ENCODE results near the gene TCL1B. TPM values are rescaled to one million over a fixed set of nuclear protein-coding genes. Genes with fewer than 3 reads are reported as not detected.

Gene TCL1B
- total and polyA plus RNA-seq, 2 experiments from 2014 or later: 5.5 to 6.0 TPM

- Histone ChIP-seq H3K27ac (ENCODE audit: low read depth) (no peak overlapping the region), H3K36me3 (ENCODE audit: insufficient read depth) (no peaks in the 10 kb centered on the region), H3K4me1 (ENCODE audit: insufficient read depth) (peaks cover 36% of the 10 kb centered on the region), H3K9me2 (ENCODE audit: insufficient read depth) (no peaks in the 10 kb centered on the region), H4K20me1 (replicated peaks; ENCODE audit: insufficient read depth) (no peaks in the 10 kb centered on the region; the same call in 1 of the 2 replicates), H3K4me2 (no peak overlapping the region), H2AFZ (no peak overlapping the region), H3F3A (replicated peaks; ENCODE audit: low read depth) (no peaks in the 10 kb centered on the region; the same call in 1 of the 2 replicates), H3K4me3 (no peak overlapping the region), H3K27me3 (ENCODE audit: insufficient read depth) (peaks cover 87% of the 10 kb centered on the region), H3K79me2 (replicated peaks; ENCODE audit: insufficient read depth) (no peaks in the 10 kb centered on the region)
- TF ChIP-seq, protein P1, sequence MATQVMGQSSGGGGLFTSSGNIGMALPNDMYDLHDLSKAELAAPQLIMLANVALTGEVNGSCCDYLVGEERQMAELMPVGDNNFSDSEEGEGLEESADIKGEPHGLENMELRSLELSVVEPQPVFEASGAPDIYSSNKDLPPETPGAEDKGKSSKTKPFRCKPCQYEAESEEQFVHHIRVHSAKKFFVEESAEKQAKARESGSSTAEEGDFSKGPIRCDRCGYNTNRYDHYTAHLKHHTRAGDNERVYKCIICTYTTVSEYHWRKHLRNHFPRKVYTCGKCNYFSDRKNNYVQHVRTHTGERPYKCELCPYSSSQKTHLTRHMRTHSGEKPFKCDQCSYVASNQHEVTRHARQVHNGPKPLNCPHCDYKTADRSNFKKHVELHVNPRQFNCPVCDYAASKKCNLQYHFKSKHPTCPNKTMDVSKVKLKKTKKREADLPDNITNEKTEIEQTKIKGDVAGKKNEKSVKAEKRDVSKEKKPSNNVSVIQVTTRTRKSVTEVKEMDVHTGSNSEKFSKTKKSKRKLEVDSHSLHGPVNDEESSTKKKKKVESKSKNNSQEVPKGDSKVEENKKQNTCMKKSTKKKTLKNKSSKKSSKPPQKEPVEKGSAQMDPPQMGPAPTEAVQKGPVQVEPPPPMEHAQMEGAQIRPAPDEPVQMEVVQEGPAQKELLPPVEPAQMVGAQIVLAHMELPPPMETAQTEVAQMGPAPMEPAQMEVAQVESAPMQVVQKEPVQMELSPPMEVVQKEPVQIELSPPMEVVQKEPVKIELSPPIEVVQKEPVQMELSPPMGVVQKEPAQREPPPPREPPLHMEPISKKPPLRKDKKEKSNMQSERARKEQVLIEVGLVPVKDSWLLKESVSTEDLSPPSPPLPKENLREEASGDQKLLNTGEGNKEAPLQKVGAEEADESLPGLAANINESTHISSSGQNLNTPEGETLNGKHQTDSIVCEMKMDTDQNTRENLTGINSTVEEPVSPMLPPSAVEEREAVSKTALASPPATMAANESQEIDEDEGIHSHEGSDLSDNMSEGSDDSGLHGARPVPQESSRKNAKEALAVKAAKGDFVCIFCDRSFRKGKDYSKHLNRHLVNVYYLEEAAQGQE (IDR thresholded peaks at IDR 0.05; ENCODE audit: unreplicated experiment): no peak
- TF ChIP-seq CREB1 (CRISPR knock-in tag; IDR thresholded peaks at IDR 0.05; ENCODE audit: low read depth): no peak
- no peak for TF ChIP-seq EZH2 (IDR thresholded peaks at IDR 0.05; ENCODE audit: low read depth, unreplicated experiment)
- no peak for TF ChIP-seq JUNB (IDR thresholded peaks at IDR 0.05; ENCODE audit: unreplicated experiment)
- TF ChIP-seq STAT1 (IDR thresholded peaks at IDR 0.05; ENCODE audit: unreplicated experiment): no peak
- TF ChIP-seq ZNF462 (CRISPR knock-in tag; IDR thresholded peaks at IDR 0.05): no peak
- no peak for TF ChIP-seq ZNF331 (CRISPR knock-in tag; IDR thresholded peaks at IDR 0.05; ENCODE audit: low read depth)
- TF ChIP-seq, protein P2, sequence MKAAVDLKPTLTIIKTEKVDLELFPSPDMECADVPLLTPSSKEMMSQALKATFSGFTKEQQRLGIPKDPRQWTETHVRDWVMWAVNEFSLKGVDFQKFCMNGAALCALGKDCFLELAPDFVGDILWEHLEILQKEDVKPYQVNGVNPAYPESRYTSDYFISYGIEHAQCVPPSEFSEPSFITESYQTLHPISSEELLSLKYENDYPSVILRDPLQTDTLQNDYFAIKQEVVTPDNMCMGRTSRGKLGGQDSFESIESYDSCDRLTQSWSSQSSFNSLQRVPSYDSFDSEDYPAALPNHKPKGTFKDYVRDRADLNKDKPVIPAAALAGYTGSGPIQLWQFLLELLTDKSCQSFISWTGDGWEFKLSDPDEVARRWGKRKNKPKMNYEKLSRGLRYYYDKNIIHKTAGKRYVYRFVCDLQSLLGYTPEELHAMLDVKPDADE (IDR thresholded peaks at IDR 0.05): no peak
- no peak for TF ChIP-seq POLR2AphosphoS5 (IDR thresholded peaks at IDR 0.05; ENCODE audit: low read depth)
- no peak for TF ChIP-seq EZH2phosphoT487 (IDR thresholded peaks at IDR 0.05; ENCODE audit: unreplicated experiment)
- TF ChIP-seq, protein P3, sequence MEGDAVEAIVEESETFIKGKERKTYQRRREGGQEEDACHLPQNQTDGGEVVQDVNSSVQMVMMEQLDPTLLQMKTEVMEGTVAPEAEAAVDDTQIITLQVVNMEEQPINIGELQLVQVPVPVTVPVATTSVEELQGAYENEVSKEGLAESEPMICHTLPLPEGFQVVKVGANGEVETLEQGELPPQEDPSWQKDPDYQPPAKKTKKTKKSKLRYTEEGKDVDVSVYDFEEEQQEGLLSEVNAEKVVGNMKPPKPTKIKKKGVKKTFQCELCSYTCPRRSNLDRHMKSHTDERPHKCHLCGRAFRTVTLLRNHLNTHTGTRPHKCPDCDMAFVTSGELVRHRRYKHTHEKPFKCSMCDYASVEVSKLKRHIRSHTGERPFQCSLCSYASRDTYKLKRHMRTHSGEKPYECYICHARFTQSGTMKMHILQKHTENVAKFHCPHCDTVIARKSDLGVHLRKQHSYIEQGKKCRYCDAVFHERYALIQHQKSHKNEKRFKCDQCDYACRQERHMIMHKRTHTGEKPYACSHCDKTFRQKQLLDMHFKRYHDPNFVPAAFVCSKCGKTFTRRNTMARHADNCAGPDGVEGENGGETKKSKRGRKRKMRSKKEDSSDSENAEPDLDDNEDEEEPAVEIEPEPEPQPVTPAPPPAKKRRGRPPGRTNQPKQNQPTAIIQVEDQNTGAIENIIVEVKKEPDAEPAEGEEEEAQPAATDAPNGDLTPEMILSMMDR (conservative IDR thresholded peaks at IDR 0.05; ENCODE audit: low read depth in 2 of 2): no peak
- no peak for TF ChIP-seq ZNF114 (CRISPR knock-in tag; IDR thresholded peaks at IDR 0.05)
- TF ChIP-seq NANOG (IDR thresholded peaks at IDR 0.05; ENCODE audit: borderline replicate concordance): no peak
- Mint-ChIP-seq H3K36me3 (ENCODE audit: low read depth) (no peaks in the 10 kb centered on the region), H3K9me3 (no peaks in the 10 kb centered on the region), H3K27ac (no peak overlapping the region), H3K27me3 (ENCODE audit: insufficient read depth, low read depth, poor library complexity) (peaks cover 57% of the 10 kb centered on the region), H3K4me1 (peaks cover 29% of the 10 kb centered on the region), H3K4me3 (no peak overlapping the region)
- ATAC-seq: no peak
- DNase-seq (ENCODE audit: low spot score): no peak
Measured at GRCh38 chr14:95703805-95704204, 17.6 kb downstream of the TCL1B start.
